Putamen (tissue), 1 donor: ENCODE results near the gene SH3BP5.
A peak's percentile ranks its signal among the peaks of the same experiment; 100 is the strongest.

ENCODE experiments used
- DNase-seq: peaks from one replicate; pipeline ENCODE4 v3.0.0-alpha.2; 2016; ENCODE audit warnings: low spot score

Gene SH3BP5

DNA sequence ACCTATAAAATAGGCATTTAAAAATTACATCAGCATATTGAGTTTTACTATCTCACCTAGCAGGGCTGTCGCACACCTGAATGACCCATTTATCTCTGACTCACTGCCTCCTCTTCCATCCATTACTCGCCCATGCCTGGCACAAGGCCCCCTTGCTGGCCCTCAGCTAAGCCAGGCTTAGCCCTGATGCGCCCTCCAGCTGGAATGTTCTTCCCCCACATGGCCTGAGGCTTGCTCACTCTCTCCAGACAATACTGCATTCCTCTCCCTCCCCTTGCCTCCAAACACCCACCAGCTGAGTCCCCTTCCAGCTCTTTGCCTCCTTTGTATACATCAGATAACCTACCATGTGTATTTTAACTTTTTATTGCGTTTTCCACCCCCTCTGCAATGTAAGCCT lies 7.2 kb downstream of the SH3BP5 start:
- no peak for DNase-seq

DNA sequence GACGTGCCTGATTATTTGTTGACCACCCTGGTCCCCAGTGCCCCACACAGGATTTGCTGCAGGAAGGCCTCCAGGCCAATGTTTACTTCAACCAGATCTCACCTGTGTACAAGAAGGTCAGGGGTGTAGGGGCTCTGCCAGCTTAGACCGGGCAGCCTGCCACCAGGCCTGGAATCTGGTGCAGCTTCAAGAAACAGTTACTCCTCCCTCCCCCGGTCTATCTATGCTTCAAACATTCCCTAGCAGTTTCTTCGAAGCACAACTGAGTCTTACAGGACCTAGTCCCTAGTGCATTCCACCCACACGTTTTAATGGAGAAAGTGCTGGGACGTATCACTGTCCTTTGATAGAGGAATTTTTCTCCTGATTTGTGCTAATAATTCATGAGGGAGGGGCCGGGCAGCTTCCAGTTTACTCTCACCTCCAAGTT lies 8.0 kb downstream of the SH3BP5 start:
- no peak for DNase-seq

DNA sequence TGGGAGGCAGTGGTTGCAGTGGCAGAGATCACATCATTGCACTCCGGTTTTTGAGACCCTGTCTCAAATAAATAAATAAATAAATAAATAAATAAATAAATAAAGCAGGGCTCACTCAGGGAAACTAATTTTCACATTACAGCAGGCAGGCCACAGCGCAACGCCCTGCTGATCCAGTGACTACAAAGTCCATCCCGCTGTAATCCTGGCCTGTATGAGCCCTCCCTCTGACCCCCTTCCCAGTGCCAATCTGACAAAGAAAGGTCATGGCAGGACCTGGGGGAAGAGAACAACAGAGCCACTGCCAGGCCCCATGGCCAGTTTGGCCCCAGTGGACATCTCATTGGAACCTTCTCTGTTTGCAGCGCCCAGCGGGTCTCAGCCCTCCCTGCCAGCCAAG lies 9.3 kb downstream of the SH3BP5 start:
- no peak for DNase-seq

DNA sequence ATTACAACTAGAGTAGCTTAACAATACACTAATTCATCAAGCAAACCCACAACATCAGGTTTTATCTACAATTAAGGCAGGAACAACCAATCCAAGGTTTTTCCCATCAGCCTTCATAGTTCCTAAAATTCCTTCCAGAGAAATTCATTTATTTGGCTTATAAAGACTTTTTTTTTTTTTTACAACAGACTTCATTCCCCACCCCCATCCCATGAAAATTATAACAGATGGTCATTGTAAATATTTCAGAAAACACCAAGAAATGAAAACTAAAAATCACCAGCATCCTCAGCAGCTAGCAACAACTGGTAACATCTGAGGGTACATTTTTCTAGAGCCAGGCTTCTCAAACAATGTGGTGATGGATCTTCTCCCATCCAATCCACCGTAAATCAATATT lies 11.0 kb downstream of the SH3BP5 start:
- no peak for DNase-seq

DNA sequence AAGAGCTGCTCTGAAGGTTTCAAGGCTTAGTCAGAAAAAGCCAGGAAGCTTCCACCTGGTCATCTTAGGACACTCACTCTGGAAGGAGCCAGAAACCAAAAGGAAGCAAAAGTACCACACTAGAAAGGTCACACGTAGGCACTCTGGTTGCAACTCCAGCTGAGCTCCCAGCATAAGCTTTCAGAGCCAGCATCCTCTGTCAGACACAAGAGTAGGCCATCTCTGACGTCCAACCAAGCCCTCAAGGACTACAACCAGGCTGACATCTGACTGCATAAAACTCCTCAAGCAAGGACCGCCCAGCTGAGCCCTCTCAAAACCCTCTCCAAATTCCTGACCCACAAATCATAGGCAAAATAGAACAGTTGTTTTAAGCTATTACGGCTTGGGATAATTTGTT lies 12.8 kb downstream of the SH3BP5 start:
- DNase-seq = no peak

DNA sequence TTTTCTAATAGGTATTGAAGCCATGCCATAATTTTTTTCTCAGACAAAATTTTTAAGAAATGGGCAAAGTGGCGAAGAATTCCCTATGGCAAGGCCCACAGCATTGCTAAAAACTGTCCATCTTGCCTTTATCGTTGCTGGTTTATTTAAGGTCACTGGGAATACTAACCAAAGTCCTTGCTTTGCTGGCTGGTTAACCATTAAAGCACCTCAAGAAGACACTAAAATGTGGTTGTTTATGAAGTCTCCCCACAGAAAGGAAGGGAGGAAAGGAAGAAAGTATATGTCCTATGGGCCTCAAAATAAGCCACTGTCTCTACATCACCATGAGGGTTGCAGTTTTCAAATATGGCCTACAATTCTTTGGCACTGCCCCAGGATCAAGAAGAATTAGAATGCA lies 13.2 kb downstream of the SH3BP5 start:
- no peak for DNase-seq

DNA sequence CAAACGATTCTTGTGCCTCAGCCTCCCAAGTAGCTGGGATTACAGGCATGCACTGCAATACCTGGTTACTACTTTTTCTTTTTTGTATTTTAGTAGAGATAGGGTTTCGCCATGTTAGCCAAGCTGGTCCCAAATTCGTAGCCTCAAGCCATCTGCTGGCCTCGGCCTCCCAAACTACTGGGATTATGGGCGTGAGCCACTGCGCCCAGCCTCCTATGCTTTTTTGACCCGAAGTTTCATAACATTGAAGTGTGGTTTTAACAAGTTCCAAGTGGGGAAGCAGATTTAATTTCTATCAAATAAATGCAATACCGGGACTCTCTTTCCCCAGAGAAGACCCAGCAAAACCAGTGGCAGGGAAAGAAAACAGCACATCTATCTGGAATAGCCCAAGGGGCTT lies 13.7 kb downstream of the SH3BP5 start:
- no peak for DNase-seq

DNA sequence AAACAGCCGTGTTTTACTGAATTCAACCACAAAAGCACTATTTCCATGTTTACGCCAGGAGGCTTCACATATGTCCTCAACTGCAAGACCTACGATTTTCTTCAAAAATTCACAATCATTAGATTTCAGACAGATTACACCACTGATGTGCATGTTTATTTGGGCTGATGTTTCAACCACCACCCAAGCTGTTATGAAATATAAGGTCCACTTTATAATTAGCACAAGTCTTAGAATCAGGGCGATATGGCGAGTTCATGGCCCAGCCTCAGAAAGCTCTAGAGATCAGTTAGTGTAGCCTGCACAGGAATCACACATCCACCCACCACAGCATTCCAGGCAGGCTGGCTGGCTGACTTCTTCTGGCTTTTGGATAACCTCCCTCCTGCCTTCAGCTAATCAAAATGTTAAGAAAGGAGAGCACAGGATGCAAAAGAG lies 15.4 kb downstream of the SH3BP5 start:
- no peak for DNase-seq

DNA sequence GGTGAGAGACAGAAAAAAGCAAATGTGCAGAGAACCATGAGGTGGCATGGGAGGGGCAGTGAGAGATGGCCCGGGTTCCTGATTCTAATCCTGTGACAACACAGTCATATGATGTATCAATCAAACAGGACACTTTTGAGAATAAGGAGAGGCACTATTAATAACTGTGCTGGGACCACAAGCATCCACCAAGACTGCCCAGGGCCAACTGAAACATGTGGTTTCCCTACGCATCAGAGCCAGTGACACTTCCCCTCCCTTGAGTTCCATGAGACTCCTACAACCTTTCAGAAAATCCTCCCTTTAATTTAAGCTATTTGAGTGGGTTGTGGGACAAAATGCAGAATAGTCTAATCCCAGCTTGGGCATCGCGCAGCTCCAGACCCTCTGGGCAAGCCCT lies 17.4 kb downstream of the SH3BP5 start:
- no peak for DNase-seq

DNA sequence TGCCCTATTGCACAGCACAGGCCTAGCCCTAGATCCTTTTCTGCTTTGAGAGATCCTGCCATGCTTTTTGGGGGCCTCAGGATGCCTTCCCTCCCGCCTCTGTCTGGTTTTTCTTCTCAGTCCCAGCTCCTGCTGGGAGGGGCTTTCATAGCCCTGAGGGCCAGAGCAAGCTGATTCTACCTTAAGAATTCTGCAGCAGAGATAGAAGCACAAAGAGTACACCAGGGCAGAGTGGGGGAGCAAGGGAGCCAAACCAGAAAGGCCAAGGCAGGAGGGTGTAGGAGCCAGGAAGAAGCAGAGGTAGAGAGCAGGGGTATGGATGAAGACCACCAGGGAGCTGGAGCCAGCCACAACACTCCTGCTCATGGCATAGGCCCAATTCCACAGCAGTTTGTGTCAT lies 18.1 kb downstream of the SH3BP5 start:
- no peak for DNase-seq

DNA sequence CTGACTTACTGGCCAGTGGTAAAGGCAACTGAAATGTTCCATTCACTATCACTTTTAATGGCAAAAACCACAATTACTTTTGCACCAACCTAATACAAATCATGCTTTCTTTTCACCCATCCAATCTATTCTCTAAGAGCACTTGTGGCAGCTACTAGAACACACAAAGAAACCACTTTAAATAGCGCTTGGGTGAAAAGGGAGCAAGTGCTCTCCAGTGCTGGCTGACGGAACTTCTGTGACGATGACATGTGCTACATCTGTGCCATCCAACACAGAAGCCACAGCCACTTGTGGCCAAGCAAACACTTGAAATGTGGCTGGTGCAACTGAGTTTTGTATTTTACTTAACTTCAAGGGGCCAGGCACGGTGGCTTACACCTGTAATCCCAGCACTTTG lies 18.9 kb downstream of the SH3BP5 start:
- DNase-seq = no peak

DNA sequence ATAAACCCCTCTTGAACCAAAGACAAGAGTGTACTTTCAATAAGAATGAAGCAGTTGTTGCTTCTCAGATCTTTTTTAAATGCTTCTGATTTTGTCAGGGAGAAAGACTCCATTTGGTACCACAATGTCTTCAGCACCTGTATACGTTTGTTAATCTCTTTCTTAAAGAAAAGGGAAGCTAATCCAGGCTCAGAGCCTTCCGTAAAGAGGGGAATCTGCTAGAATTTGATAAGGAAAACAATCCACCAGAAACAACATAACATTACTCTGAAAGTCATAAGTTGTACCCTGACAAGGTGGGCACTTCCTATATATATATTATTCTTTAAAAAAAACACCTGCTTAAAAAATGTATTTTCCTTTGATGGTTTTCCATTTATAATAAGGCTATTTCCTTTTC lies 19.8 kb downstream of the SH3BP5 start:
- no peak for DNase-seq

DNA sequence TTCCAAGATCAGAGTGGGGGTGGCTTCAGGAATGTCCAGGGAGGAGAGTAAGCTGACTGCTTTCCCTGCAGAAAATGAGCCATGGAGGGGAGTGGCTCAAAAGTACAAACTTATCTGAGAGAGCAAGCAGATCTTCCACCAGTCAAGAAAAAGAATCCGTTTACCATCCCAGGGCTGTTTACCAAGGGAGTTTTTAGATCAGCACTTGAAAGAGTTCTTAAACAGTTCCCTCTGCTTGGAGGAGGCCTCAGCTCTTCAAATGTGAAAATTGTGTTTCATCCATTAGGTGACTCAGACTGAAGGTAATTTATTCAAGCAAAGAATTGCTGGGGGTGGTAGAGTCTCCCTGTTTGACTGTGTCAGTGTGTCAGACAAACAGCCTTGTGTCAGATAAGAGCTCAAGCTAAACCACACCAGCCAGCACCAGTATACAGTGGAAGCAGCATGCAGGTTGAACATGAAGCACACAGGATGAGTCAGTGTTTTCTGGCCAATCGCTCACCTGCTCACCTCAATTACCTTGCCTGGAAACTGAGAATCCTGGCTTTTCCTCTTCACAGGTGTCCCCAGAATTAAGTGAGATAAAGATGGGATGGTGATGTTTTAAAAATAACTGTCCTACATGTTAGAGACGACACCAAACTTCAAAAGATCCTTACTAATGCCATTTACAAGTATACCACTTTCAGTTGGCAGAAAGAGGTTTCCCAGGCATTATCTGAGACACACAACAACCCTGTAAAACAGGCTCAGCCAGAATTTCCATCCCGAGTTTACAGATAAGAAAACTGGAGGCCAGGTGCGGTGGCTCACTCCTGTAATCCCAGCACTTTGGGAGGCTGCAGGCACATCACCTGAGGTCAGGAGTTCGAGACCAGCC lies 21.7 kb downstream of the SH3BP5 start:
- DNase-seq = peak; percentile 56

DNA sequence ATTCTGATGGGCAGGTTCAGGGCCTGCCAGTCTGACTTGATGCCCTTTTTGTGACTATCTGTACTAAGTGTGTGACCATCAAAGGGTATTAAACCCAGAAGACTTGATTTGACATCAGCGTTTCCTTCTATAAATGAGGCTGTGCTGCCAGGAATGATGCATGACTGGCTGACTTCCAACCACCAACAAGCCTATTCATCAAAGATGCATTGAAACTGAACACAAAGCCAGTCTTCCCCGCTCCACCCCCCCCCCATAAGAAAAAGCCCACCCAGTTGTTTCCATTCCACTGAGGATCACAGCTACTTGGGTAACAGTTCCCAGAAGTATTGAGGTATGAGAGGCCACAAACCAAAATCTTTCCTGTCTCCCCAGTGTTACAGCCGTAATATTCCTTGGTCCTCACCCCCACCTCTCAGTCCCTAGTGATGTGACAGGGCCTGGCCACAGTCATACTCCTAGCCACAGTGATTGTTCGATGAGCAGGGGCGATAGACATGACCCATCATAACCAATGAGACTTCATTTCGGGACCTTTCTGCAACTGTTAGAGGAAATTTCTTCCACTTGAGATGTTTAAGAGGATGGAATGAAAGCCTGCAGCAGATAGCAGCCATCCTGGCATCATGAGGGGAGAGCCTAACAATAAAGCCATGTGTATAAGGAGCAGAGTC lies 22.6 kb downstream of the SH3BP5 start:
- DNase-seq = peak; percentile 85

DNA sequence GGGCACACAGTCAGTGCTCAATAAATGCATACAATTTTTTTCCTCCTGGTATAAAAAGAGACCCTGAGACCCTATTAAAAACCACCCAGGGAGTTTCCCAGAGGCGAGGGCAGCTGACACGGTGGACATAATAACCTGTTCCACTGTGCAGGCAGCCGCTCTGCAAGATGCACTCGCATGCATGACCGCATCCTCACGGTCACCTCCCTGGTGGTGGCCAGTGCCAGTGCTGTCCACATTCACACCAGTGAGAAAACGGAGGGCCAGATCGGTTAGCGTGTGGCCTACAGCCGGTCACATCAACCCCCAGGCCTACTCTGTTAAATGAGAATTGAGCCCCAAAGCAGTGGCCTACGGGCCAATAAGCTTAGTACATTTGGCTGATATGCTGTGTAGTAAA lies 24.8 kb downstream of the SH3BP5 start:
- DNase-seq = no peak

DNA sequence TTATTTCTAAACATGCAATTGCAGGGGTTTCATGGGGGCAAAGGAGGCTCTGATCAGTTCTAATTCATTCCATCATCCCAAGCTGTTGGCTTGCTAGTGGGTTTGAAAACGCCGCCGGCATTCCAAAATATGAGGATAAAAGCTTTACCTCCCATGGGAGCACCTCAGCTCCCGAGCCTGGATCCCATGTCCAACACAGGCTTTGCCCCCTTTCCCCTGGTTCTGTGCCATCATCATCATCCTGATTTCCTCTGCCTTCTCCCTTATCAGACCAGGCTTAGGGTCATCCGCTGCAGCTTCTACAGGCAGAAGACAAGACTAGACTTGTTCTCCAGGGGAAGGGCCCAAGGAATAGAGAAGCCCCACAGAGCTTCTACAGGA lies 25.4 kb downstream of the SH3BP5 start:
- no peak for DNase-seq

DNA sequence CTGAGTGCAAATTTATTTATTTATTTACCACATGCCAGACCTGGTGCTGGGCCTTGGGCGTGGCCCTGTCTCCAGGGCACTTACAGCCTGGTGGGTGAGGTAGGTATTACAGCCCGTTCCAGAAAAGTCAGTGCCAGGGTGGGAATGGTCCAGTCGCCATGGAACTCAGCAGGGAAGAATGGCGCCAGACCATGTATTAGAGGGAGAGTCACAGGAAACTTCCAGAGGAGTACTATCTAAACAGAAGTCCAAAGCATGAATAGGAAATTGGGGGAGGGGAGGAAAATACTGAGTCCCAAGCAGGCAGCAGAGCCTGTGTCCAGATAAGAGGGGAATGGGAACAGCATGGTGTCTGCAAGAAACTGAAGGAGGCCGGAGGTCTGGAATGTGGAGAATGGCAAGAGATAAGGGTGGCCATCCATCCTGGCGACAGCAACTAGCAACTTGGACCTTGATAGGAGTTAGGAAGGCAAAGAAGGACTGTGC lies 27.0 kb downstream of the SH3BP5 start:
- no peak for DNase-seq

DNA sequence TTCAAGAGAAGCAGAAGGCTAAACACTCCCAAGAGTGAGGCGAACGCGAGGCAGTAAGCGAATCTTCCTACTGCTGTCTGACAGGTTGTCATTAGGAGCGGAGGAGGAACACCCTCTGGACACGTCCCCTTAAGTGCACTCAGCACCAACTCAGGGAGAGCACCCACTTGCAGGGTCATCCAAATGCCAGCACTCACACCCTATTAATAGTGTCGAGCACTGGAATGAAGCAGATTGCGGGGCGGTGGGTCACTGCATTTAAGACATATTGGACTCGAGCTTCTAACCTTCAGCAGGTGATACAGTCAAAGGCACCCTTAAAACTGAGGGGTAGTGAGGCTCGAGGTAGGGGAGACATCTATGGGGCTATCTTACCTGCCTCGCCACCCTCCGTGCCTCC lies 28.7 kb downstream of the SH3BP5 start:
- no peak for DNase-seq

DNA sequence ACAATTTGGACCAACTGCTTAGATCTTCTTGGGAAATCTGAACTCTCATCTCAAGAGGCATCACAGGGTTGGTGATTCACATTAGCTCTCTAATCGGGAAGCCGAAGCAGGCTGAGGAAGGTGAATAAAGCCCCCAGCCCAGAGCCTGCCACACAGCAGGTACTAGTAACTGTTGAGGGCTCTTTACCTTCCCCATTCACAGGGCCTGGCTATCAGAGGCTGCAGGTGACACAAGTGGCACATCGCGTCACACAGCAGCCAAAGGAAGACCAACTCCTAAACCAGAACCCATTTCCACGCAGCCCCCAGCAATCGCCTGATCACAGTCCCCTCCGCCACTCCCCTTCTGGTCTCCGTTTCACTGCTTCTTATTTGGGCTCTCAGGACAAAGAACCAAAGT lies 29.2 kb downstream of the SH3BP5 start:
- DNase-seq = no peak

DNA sequence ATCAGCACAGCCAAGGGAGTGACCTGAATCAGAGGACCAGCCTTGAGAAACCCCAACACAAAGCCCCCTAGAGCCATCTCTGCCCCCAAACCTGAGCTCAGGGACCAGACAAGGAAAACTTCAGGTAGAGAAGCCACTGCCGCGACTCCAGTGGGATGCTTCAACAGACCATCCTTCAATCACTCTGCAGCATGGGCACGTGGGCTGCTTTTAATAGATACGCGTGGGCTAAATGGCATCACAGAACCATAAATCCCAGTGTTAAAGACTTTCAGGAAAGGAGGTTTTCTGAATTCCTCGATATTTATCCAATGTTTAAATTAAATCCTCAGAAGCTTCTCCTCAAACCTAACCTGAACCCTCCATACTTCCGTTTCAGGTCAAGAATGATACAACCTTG lies 30.6 kb downstream of the SH3BP5 start:
- DNase-seq = peak; percentile 47

DNA sequence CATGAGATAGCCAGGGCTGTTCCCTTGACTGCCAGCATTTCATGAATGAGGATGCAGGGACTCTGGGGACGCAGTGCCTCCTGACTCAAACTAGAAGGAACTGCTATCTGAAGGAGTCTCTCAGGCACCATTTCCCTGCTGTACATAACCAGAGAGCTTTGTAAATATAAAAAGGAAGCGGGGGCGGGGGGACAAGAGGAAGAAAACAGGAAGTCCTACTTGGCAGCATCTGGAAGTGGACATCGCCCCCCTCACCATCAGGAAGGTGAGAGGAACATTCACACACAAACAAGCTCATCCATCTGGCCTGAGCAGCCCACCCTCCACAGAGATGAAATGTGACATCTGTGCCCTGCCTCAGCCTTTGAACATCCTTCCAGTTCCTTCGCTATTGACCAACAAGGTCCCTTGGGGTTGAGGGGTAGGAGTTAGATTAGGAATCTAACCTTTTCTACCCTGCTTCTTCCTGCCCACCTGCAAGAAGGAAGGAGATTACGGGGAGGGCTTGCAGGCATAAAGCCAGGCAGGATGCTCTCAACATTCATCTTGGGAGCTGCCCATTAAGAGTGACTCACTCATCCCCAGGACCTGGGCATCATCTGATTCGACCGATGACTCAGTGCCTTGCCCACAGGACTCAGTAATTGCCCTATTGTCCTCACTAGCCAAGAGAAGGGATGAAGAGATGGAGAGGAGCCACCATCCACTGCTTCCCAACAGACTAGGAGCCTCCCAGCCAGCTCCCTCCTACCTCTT lies 31.9 kb downstream of the SH3BP5 start:
- no peak for DNase-seq

DNA sequence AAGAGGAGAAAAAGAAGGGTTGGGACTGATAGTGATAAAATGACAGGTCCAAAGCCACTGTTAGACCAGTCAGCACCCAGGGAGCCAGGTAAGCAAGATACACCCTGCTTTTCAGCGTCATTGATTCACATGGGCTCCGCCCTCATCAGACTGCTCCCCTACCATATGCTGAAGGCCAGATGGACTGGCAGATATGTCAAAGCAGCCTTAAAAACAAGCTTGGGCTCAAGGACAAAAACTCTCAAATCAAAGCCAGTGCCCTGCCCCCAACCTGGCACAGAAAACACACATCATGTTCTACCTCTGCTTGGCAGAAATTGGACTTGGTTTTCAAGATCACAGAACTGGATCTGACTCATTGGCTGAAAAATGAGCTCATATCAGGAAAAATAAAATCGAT lies 33.4 kb downstream of the SH3BP5 start:
- DNase-seq = no peak

DNA sequence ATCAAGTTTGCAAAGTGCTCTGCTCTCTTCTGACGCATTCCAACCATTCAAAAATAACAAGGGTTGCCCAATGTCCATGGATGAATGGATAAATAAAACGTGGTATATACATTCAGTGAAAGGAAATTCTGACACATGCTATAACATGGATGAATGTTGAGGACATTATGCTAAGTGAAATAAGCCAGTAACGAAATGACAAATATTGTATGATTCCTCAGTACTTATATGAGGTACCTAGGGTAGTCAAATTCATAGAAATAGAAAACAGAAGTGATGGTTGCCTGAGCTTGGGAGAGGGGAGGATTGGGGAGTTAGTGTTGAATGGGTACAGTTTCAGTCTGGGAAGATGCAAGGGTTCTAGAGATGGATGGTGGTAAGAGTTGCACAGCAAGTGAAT lies 33.9 kb downstream of the SH3BP5 start:
- DNase-seq = no peak
